KG1 (cell line): ENCODE results near the gene BNC2.

Source experiments
- DNase-seq: peaks from one replicate; lab custom pipeline; 2025; lab: John Stamatoyannopoulos, UW

Gene BNC2

DNA sequence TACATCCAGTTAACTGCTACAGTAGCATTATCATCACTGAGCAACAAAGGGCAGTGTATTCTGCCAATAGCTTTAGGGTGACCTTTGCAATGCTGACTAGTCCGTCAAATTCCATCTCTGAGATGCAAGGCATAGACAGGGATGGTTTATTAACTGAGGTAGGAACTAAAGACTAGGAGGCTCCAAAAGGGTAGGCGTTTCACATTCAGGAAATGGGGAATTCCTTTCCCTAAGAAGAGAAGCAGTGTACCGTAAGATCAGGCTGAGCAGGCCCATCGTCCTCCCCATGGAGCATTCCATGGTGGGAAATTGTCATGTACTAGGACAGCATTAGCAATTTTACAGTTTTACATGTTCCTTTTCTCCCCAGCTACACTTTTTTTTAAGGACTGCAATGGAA lies 157.7 kb downstream of the BNC2 start:
- no peak for DNase-seq

- no peak for DNase-seq
These were observed 159.6 kb downstream of the BNC2 start for GRCh38 chr9:16710888-16711287.

- no peak for DNase-seq
These were observed 160.5 kb downstream of the BNC2 start for GRCh38 chr9:16709924-16710323.

DNA sequence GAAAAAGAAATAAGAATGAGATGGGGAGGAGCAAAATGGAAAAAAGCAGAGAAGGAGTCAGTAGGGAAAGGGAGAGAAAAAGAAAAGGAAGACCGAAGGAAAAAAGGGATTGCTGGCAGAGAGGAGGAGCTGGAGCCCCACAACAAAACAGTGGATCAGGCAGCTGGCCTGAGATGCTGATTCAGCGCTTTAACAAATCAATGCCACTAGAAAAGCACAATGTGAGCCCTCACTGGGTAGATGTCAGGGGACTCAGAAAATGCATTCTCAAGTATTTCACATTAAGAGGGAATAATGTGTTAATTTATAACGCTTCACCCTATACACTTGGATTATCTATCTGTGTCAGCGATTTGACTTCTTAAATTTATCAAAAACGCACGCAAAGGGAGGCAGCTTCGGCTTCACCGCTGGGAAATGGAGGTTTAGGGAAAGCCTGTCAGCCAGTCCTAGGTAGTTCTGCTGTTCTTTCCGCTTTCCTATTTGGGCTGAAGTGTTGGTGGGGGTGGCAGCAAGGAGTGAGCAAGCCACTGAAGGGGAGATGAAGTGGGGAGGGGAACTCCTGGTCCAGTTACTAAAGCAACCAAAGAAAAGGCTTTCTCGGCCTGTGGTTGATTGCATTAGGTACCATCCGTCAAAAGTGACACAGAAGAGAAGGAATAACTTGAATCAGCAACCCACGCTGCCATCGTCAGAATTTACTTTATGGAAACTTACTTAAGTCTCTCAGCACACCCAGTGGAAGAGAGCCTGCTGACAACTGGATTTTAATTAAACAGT lies 161.6 kb downstream of the BNC2 start:
- no peak for DNase-seq

GRCh38 chr9:16705111-16705604 lies 165.3 kb downstream of the BNC2 start:
- DNase-seq, result no peak

DNA sequence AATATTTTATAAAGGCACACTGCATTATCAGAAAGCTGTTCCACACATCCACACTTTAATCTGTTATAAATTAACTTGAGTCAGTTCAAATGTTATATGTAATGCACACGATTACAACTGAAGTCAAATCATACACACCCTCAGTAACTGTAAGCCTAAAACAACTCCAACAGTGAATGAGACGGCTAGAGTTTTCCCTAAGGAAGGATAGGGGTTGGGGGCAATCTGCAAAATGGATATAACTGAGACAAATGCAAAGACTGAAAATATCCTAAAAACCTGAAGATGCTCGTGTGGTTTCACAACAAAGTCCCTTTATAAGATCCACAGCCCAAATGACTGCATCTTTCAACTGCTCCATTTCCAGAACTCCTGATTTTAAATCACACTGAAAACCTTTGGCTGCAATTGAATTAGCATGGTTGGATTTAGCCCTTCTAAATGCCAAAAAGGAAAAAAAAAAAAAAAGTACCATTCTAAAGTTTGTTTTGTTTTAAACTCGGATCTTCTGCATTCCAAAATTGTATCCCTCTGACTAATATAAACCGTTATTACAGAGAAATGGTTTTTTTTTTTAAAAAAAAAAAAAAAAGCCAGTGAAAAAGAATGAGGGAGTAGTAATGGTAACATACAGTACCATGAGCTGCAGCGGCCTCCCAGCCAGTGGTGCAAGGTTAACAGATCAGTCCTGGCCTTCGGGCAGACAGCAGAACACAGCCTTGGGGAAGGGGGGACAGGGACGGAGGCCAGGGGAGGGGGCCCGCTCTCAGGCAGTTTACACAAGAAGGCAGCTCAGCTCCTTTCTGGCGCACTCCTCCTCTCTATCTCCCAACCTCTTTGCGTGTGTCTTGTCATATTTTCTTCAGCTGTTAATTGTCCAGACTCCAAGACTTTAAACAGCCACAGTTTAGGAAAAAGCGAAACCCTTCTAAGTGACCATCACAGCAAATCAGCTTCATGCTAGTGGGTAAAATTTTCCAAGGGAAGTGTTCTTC lies 166.1 kb downstream of the BNC2 start:
- DNase-seq, result no peak

GRCh38 chr9:16701347-16701746 lies 169.1 kb downstream of the BNC2 start:
- DNase-seq, result no peak

DNA sequence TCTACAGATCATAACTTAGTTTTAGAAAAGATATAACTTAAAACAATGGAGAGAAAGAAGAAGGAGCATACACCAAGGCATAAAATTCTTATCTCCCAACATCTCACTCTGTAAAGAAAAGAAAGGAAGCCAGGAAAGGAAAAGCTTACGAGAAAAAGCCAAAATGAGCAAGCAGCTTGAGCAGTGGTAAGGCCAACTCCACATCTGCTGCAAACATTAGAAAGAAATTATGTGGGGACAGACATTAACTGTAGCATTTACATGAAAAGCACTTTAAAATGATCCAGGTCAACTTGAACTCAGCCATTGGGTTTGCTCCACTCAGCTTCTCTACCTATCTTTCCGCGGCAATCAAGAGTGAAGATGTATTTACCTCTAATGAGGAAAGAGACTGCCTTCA lies 176.9 kb downstream of the BNC2 start:
- DNase-seq, result no peak

GRCh38 chr9:16690628-16691027 lies 179.8 kb downstream of the BNC2 start:
- DNase-seq, result no peak

- DNase-seq, result no peak
These were observed 180.3 kb downstream of the BNC2 start for GRCh38 chr9:16690205-16690604.

- no peak for DNase-seq
These were observed 181.0 kb downstream of the BNC2 start for GRCh38 chr9:16689351-16689938.

GRCh38 chr9:16688814-16689213 lies 181.7 kb downstream of the BNC2 start:
- no peak for DNase-seq

DNA sequence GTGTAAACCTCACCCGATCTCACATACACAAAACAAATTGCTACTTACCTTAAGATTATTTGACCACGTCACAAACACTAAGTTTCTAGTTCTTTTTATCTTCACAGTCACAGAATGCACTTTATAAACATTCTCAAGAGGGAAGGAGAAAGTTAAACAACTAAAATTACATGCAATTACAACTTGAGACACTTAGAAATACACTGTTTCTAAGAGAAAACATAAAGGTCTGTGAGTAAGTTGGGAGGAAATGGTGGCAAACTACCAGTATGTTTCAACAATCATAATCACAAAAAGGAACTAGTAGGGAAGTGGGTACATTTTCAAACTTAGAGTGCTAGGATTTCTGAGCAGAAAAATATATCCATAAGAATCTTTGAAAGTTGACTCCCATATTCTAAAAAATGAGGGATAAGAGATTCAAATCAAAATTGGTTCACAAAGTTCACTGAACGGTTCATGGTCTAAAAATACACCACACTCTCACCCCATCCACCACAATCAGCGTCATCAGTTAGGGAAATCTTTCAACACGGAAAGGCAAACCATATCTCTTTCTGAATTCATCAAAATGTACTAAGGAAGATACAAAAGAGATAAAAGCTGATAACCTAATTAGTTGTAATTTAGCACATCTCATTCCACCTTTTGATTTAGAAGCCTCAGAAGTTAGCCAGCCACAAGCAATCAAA lies 182.6 kb downstream of the BNC2 start:
- DNase-seq, result no peak

DNA sequence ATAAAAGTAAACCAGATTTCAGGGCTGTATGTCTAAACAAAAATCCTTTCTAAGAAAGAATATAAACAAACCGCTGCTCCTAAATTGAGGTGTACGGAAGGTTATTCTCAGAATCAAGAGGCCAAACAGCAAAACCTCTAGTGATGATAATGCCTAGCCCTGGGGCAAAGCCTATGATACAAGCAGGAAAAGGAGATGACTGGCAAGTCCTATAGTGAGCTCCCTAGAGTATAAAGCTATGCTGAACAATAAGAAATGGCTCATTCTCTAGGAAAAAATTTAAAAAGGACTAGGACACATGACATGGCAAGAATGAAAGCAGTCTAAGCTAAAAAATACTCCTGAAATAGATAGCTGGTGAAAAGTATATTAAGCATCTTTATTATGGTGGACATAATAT lies 187.1 kb downstream of the BNC2 start:
- no peak for DNase-seq

- no peak for DNase-seq
These were observed 188.2 kb downstream of the BNC2 start for GRCh38 chr9:16682273-16682672.

DNA sequence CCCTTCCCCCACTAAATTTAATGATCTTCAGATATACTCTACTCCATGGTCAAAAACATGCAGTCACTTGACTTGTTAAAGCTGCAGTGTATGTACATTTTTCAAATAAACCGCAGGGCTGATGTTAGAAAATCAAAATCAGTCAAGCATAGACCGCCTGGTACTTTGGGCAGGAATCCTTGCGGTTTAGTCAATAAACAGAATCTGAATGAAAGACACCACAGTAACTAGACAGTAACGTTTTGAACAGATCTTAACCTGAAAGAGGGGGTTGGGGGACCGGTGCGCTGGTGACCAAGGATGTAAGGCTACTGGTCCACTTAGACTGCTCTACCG lies 188.8 kb downstream of the BNC2 start:
- no peak for DNase-seq

DNA sequence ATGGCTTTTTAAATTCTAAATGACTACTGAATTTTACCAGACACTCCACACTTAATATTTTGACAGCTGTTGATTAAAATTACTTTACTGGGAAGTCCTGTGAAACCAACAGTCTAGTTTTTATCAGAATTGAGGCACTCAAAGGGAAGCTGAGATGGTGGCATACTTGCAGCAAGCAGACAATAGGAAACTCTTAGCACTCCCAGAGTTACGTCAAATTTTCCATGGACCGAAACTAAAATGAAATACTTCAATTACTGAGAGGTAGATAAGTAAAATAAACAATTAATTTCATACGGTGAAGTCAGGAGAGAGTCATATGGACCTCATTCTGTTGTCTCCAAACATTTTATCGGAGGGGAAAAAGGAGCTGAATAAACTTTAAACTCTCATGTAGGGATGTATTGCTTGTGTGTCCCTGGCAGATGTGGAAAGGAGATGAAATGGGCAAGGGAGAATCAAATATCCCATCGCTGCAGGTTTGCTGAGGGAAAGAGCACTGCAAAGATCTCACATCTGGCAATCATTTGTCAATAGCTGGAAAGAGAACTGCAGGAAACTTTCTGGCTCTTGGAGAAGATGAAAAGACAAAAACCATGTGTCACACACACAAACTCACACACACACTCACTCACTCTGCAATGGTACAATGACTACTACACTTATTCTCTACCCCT lies 189.4 kb downstream of the BNC2 start:
- DNase-seq, result no peak

- no peak for DNase-seq
These were observed 189.9 kb downstream of the BNC2 start for GRCh38 chr9:16680541-16680940.

GRCh38 chr9:16679327-16679821 lies 191.1 kb downstream of the BNC2 start:
- no peak for DNase-seq

GRCh38 chr9:16676519-16676918 lies 194.0 kb downstream of the BNC2 start:
- no peak for DNase-seq

DNA sequence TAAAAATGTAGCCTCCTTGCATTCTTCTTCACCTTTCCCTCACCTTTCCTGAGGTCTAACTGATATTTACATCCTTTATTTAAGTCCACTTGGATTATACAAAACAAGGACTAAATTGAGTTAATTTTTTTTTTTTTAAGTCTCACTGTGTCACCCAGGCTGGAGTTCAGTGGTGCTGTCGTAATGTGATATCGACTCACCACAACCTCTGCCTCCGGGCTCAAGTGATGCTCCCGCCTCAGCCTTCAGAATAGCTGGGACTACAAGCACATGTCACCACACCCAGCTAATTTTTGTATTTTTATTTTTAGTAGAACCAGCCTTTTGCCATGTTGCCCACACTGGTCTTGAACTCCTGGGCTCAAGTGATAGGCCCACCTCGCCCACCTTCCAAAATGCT lies 195.3 kb downstream of the BNC2 start:
- DNase-seq, result no peak
